Endothelial cell (in vitro differentiated cells): ENCODE data around the gene LRIT1. TPM values are rescaled to one million over a fixed set of nuclear protein-coding genes. Genes with fewer than 3 reads are reported as not detected.

Experiments used
- DNase-seq: peaks from one replicate; pipeline ENCODE4 v3.0.0; 2021; ENCODE audit warnings: low spot score
- H3K27ac Mint-ChIP-seq: one replicate; pipeline ENCODE4 v1.8.0; 2021; ENCODE audit warnings: mixed read lengths, inconsistent platforms; ENCODE audit not compliant: unreplicated experiment
- H3K27me3 Mint-ChIP-seq: one replicate; pipeline ENCODE4 v1.8.0; 2021; ENCODE audit warnings: mild to moderate bottlenecking, moderate library complexity, mixed read lengths, inconsistent platforms; ENCODE audit not compliant: unreplicated experiment
- H3K36me3 Mint-ChIP-seq: one replicate; pipeline ENCODE4 v1.8.0; 2021; ENCODE audit warnings: mild to moderate bottlenecking, low read depth, mixed read lengths, inconsistent platforms; ENCODE audit not compliant: unreplicated experiment
- H3K4me1 Mint-ChIP-seq: one replicate; pipeline ENCODE4 v1.8.0; 2021; ENCODE audit warnings: mild to moderate bottlenecking, mixed read lengths, inconsistent platforms; ENCODE audit not compliant: unreplicated experiment
- H3K4me3 Mint-ChIP-seq: one replicate; pipeline ENCODE4 v1.8.0; 2021; ENCODE audit warnings: mild to moderate bottlenecking, mixed read lengths, inconsistent platforms; ENCODE audit not compliant: unreplicated experiment
- H3K9me3 Mint-ChIP-seq: one replicate; pipeline ENCODE4 v1.8.0; 2021; ENCODE audit warnings: mixed read lengths, inconsistent platforms; ENCODE audit not compliant: unreplicated experiment
- total RNA-seq: library from RNA; stranded (reverse); fragmentation: NEBNext Ultra II Directional; extraction: Animal tissue kit (Norgen Biotek cat#: 25700); gene quantifications from one replicate; pipeline ENCODE4 v1.2.1, GENCODE V29; 2021; ENCODE audit not compliant: unreplicated experiment
- TF ChIP-seq, protein P1 (sequence below): fragments of 200-600 bp; sonication (generic); IDR thresholded peaks from one replicate; pipeline ENCODE4 v1.5.0; 2021; ENCODE audit warnings: antibody characterized with exemption; ENCODE audit not compliant: unreplicated experiment

LRIT1 gene
- total RNA-seq, 1 donor from 2014 or later = not detected

DNA sequence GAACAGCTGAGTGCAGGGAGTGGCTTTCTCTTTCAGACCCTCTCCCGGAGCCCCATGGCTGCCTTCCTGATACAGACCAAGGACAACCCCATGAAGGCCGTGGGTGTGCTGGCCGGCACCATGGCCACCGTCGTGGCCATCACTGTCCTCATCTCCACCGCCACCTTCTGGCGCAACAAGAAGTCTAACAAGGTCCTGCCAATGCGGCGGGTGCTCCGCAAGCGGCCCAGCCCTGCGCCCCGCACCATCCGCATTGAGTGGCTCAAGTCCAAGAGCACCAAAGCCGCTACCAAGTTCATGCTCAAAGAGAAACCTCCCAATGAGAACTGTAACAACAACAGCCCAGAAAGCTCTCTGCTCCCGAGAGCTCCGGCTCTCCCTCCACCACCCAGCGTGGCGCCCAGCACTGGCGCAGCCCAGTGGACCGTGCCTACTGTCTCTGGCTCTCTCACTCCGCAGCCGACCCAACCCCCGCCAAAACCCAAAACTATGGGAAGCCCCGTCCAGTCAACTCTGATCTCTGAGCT is 27.2 kb downstream of the LRIT1 start:
- Mint-ChIP-seq H3K36me3 (no peaks in the 10 kb centered on the region), H3K4me3 (no peak overlapping the region), H3K27ac (no peak overlapping the region), H3K4me1 (no peaks in the 10 kb centered on the region), H3K9me3 (no peaks in the 10 kb centered on the region), H3K27me3 (peaks cover 9% of the 10 kb centered on the region)
- TF ChIP-seq, protein P1, sequence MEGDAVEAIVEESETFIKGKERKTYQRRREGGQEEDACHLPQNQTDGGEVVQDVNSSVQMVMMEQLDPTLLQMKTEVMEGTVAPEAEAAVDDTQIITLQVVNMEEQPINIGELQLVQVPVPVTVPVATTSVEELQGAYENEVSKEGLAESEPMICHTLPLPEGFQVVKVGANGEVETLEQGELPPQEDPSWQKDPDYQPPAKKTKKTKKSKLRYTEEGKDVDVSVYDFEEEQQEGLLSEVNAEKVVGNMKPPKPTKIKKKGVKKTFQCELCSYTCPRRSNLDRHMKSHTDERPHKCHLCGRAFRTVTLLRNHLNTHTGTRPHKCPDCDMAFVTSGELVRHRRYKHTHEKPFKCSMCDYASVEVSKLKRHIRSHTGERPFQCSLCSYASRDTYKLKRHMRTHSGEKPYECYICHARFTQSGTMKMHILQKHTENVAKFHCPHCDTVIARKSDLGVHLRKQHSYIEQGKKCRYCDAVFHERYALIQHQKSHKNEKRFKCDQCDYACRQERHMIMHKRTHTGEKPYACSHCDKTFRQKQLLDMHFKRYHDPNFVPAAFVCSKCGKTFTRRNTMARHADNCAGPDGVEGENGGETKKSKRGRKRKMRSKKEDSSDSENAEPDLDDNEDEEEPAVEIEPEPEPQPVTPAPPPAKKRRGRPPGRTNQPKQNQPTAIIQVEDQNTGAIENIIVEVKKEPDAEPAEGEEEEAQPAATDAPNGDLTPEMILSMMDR = no peak
- no peak for DNase-seq

DNA sequence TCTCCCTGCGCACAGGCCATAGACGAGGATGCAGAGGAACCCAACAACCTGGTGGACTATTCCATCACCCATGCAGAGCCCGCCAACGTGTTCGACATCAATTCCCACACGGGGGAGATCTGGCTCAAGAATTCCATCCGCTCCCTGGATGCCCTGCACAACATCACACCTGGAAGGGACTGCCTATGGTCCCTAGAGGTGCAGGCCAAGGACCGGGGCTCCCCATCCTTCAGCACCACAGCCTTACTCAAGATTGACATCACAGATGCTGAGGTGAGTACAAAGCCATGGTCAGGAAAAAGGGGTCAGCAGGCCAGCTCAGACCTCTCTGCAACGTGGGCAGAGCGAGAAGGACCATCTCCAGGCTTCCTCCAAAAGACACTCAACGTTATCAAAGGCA is 28.3 kb downstream of the LRIT1 start:
- Mint-ChIP-seq H3K36me3 (no peaks in the 10 kb centered on the region), H3K27ac (no peak overlapping the region), H3K4me3 (no peak overlapping the region), H3K9me3 (no peaks in the 10 kb centered on the region), H3K27me3 (peaks cover 9% of the 10 kb centered on the region), H3K4me1 (no peaks in the 10 kb centered on the region)
- no peak for DNase-seq
- TF ChIP-seq, protein P1 = no peak

DNA sequence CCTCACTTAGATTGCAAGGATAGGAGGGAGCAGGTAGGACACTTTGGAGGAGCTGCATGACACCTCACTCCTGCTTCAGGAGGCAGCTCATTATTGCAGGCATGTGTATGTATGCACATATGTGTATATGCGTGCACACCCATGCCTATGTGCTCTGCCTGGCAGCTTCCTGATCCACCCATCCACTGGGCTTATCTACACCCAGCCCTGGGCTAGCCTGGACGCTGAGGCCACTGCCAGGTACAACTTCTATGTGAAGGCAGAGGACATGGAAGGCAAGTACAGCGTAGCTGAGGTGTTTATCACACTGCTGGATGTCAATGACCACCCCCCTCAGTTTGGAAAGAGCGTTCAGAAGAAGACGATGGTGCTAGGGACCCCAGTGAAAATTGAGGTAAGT is 29.3 kb downstream of the LRIT1 start:
- Mint-ChIP-seq H3K27ac (no peak overlapping the region), H3K4me1 (no peaks in the 10 kb centered on the region), H3K36me3 (no peaks in the 10 kb centered on the region), H3K4me3 (no peak overlapping the region), H3K27me3 (peaks cover 9% of the 10 kb centered on the region), H3K9me3 (no peaks in the 10 kb centered on the region)
- TF ChIP-seq, protein P1 = no peak
- DNase-seq = no peak

DNA sequence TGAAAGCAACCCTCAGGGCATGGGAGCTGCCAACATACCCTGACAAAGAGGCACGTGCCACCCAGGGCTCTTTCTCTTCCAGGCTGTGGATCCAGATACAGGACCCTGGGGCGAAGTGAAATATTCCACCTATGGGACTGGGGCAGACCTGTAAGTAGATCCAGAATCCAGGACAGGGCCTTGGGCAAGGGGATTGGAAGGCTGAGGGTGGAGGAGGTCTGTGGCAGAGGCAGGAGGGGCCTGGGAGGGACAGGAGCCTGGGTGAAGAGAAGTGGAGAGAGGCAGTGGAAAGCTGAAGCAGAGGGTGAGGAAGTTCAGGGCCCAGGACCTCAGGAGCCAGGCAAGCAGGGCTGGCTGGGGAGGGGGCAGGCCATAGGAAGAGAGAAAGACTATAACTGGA is 29.8 kb downstream of the LRIT1 start:
- H3K4me1 Mint-ChIP-seq = no peaks in the 10 kb centered on the region

DNA sequence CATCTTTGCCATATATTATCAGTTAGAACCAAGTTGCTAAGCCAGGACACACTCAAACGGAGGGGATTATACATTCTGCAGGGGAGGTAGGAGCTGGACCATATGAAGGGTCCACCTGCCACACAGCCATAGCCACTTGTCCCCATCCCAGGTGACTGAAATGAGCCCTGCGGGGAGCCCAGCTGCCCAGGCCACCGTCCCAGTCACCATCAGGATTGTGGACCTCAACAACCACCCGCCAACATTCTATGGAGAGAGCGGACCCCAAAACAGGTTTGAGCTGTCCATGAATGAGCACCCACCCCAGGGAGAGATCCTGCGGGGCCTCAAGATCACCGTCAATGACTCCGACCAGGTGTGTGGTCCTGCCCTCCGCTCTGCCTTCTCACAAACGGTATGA is 33.3 kb downstream of the LRIT1 start:
- no peak for DNase-seq
- H3K27me3 Mint-ChIP-seq = peaks cover 8% of the 10 kb centered on the region
- no peaks in the 10 kb centered on the region for H3K4me1 Mint-ChIP-seq
- no peak overlapping the region for H3K4me3 Mint-ChIP-seq
- TF ChIP-seq, protein P1 = no peak
- no peak overlapping the region for H3K27ac Mint-ChIP-seq
- H3K9me3 Mint-ChIP-seq = no peaks in the 10 kb centered on the region
- no peaks in the 10 kb centered on the region for H3K36me3 Mint-ChIP-seq

More for the DNA sequence above, 29.8 kb downstream of the LRIT1 start:
- Mint-ChIP-seq H3K36me3 (no peaks in the 10 kb centered on the region), H3K4me3 (no peak overlapping the region), H3K27me3 (peaks cover 10% of the 10 kb centered on the region), H3K9me3 (no peaks in the 10 kb centered on the region), H3K27ac (no peak overlapping the region)
- TF ChIP-seq, protein P1 = no peak
- DNase-seq = no peak
